Non-pigmented ciliary epithelial cell (primary cell): ENCODE results near the gene MARCKSL1.

ENCODE experiments used
- DNase-seq: peaks from one replicate; pipeline ENCODE4 v3.0.0-alpha.2; 2010; ENCODE audit warnings: low read depth

Gene MARCKSL1

DNA sequence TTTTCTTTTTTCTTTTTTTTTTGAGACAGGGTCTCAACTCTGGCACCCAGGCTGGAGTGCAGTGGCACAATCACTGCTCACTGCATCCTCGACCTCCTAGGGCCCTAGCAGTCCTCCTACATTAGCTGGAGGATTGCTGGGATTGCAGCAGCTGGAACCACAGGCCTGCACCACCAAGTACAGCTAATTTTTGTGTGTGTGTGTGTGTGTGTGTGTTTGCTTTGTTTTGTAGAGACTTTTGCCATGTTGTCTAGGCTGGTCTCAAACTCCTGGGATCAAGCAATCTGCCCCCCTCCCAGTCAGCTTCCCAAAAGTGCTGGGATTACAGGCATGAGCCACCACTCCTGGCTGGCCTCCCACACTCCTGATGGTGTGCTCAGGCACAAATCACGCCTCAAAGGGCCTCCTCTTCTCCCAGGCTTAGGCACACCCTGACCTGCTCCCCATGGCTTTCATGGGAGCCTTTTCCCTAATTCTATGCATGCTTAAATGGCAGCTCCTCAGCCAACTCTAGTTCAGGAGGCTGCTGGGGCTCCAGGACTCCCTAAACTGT lies 16.9 kb upstream of the MARCKSL1 start:
- no peak for DNase-seq

DNA sequence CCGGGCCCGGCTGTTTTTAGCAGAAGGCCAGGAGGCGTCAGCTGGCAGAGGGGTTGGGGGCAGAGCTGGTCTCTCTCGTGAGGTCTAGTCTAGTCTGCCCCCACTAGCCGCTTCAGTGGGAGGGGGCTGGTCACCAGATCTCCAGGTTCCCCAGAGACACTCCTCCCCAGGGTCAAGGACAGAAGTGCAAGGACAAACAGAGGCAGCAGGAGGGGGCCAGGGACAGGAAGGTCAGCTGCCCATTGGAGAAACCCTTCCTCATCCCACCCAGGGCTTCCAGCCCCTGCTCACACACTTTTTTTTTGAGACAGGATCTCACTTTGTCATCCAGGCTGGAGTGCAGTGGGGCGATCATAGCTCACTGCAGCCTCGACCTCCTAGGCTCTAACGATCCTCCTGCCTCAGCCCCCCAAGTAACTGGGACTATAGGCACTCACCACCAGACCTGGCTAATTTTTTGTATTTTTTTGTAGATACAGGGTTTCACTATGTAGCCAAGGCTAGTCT lies 16.3 kb upstream of the MARCKSL1 start:
- no peak for DNase-seq

DNA sequence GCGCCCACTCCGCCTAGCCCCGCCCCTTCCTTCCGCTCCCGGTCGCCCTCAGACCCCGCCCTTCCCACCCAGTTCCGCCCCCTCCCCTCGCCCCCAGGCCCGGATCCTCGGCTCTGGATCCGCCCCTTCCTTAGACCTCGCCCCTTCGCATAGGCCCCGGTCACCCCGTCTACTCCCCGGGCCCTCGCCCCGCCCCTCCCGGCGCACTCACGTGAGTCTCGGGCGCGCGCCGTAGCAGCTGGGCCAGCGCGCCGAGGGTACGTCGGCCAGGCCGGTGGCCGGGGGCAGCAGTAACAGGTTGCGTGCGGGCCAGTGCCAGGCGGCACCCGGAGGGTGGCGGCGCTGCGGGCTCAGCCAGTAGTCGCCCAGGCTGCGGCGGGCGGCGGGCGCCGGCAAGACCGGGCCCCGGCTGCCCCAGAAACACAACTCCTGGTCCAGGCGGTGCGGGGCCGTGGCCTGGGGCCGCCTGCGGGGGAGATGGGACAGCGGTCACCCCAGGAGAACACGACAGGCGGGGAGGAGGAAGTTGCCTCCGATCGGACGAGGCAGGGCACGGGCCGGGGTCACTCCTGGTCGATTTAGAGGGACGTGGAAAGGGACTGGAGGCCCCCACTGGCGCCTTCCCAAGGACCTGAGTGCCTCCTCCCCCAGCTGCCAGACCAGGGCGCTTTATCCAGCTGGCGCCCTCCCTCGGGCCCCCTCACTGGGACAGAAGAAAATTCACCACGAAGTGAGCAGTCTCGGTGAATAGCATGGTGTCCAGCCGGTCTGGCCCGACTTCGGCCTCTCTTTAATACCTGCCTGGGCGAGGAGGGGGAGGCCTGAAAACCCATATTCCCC lies 15.6 kb upstream of the MARCKSL1 start:
- no peak for DNase-seq

DNA sequence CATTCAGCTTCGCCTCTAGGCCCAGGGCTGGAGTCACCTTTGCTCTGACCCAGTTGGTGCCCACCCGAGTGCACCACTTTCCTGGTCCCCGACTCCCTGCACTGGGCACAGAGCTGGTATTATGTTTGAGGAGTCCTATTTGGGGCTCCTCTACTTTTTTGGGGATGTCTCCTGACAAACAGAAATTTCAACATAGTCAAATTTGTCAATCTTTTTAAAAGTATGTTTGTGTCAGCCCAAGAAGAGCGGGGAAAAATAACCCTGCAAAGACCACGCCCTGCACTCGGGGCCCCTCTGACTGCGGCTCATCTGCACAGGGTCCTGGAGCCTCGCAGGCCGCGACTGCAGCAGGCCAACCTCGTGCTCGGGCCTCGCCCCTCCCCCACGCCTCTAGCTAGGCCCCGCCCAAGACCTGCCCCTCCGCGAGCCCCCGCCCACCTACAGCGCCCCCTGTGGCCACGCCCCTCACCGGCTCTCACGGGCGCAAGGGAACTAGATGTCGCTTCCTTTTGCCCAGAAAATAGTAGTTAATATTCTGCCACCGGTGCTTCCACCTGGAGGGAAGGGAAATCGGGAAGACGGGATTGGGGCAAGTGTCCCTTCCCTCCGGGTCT lies 14.9 kb upstream of the MARCKSL1 start:
- DNase-seq, result no peak

DNA sequence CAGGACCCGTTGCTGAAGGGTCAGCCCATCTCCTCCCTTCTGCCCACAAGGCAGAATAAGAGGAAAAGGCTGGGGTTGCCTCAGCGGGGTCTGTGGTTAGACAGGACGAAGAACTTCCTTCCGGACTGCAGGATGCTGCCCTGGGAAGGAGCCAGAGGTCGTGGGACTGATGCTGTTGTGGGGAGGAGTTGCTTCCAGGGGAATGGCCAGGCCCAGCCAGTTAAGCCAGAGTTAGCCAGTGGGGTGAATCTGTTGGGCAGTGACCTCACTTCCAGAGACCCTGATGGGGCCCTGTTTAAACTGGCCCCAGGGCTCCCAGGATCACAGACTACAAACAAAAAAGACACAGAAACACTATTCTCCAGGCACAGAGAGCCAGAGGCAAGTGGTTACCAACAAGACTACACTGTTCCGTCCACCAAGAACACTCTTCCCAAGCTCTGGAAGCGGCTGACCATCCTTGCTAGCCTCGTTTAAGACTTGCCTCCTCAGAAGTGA lies 13.2 kb upstream of the MARCKSL1 start:
- DNase-seq, result no peak

DNA sequence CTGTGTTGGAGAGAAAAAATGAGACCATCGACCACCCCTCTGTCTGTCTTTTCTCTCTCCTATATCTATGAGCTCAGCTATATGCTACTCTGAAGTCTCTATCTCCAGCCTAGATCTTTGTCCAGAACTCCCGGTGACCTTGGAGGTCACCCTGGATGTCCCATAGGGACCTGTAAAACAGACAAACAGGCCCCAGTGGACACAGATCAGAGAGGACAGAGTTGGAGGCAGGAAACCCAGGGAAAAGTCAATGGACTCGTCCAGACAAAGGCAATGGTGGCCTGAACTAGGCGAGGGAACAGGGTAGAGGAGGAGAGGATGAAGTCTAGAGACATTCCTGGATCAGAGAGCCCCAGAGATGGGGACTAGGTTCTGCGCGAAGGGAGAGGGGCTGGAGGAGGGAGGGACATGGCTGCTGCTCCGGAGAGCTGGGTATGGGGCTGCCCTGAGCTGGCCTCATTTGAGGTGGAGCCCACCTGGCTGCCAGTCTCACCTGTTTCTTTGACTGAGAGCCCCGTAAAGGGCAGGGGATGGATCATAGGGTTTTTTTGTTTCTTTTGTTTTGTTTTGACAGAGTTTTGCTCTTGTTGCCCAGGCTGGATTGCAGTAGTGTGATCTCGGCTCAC lies 10.6 kb upstream of the MARCKSL1 start:
- no peak for DNase-seq

DNA sequence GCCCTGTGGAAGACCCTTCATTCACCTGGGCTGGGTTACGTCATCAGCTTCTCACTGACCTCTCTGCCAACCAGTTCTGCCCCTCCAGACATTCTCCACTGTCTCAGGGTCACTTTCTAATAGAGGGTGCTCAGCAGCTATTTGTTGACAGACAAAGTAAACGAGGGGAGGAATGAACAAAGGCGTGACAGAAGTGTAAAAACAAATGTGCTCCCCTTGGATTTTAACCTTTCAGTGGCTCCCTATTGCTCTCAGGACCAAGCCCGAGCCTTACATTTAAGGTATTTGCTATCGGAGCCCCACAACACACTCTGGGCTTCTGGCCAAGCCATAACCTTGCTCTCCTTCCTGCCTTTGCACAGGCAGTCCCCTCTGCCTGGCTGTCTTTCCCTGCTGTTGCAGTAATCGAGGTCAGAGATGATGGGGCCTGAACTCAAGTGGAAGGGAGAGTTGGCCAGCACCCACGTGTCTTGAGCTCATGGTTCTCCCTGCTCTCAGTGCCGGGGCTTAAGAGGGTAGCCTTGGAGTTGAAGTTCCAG lies 9.3 kb upstream of the MARCKSL1 start:
- no peak for DNase-seq

DNA sequence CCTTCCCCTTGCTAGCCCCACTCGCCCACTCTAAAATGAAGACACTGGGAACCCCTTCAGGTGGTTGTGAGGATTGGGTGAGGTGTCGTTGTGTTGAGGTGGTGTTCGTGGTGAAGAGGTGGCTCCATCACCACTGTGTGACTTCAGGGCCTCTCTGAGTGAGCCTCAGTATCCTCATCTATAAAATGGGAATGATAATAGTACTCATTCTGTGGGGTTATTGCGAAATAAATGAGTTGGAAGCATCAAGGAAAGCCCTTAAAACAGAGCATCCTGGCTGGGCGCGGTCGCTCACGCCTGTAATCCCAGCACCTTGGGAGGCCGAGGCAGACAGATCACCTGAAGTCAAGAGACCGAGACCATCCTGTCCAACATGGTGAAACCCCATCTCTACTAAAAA lies 6.7 kb upstream of the MARCKSL1 start:
- no peak for DNase-seq

DNA sequence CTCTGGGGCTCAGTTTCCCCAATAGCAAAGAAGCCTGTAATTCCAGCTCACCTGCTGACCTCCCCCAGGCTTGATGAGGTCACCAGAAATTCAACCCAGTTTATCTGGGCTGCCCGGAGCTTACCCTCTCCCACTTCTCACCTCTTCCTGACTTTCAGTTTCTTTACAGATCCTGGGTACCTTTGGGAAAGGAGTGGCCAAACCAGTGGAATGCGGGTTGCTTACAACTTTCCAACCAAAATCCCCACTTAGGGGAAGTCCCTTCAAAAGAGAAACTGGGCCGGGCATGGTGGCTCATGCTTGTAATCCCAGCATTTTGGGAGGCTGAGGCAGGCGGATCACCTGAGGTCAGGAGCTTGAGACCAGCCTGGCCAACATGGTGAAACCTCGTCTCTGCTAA lies 5.9 kb upstream of the MARCKSL1 start:
- no peak for DNase-seq

DNA sequence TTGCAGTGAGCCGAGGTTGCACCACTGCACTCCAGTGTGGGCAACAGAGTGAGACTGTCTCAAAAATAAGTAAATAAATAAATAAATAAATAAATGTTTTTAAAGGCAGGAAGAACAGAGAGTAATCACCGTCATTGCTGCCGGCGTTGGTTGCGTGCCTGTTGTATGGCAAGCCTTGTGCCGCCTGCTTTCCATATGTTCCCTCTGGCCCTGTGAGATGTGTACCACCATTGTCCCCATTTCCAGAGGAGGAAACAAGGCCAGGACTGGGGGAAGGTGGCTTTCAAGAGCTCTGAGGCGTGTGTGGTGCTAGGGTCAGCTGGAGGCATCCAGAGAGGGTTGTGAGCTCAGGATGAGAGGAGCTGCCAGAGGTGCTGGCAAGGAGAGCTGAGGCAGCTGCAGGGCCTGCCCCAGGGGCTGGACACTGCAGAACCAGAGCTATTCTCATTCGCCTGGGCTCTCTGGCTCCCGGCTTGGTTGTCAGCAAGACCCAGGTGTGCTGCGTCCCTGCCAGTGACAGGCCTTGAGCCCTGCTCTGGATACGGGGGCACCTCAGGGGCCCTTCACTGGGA lies 5.2 kb upstream of the MARCKSL1 start:
- no peak for DNase-seq

DNA sequence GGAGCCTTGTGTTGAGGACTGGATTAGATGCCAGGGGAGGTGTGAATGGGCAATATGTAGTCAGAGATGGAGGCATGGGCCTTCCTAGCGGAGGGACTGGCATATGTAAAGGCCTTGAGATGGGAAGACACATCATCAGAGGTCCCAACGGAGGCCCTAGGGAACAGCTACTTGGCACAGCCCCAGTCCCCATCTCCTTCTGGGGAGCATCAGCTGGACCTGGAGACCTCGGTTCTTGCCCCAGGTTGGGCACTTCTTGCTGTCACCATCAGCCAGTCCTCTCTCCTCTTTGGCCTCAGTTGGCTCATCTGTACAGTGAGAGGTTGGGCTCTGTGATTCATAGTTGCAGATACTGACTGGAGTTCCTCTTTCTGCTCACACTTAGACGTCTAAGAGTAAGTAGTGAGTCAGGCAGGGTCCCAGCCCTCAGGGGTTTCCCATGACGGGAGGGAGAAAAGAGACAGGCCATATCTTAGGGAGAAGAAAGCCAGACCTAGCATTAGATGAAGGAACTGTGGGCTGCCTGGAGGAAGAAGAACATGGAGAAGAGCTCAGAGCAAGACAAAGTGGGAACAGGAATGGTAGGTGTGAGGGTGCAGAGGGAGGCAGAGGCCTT lies 3.4 kb upstream of the MARCKSL1 start:
- no peak for DNase-seq

DNA sequence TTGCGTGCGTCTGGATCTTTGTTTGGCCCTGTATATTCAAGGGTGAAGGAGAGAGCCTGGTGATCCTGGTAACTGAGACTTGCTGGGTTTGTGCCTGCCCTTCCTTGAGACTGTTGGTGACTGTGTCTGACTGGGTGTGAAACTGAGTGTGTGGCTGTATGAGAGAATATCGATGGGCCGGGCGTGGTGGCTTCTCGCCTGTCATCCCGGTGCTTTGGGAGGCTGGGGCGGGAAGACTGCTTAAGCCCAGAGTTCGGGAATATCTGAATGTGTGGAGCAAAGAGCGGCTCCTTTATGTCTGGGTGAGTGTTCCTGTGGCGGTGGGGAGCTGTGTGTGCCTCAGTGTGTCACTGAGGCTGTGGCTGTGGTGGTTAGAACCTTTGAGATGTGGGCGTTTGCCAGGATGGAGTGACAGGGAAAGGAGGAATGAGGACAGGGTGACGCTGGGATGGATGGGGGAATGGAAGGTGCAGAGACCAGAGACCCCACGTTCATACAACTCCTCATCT lies 2.7 kb upstream of the MARCKSL1 start:
- DNase-seq, result no peak

DNA sequence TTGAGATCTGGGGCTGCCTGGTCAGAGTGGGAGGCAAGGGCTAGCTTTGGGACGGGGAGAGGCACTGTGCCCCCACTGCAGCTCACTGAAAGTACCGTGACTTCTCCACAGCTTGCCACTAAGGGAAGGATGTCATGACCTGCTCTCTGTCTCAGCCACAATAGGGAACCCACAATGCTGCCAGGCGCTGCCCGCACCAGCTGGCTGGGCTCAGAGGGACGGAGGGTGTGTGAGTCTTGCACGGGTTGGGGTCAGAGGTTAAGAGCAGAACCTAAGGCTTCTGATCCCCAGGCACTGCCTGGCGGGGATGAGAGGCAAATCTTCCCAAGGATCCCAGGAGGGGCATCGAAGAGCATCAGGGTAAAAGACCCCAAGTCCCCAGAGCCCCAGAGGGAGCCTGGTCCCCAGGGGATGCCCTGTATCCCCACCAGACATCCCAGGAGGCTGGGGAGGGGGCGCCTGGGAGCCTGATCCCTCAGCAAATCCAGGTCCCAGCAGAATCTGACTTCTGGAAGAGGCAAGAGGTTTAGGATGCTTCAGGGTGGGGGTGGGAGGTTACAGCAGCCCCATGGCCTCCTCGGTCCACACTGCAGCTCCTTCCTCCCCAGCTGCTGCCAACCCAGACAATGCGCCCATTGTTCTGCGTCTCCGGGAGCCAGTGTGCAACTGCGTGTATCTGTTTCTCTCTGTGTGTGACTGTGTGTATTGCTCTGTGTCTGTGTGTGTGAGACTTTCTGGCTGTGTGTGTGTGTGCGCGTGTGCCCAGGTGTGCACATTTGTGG lies 2.0 kb upstream of the MARCKSL1 start:
- DNase-seq, result no peak

DNA sequence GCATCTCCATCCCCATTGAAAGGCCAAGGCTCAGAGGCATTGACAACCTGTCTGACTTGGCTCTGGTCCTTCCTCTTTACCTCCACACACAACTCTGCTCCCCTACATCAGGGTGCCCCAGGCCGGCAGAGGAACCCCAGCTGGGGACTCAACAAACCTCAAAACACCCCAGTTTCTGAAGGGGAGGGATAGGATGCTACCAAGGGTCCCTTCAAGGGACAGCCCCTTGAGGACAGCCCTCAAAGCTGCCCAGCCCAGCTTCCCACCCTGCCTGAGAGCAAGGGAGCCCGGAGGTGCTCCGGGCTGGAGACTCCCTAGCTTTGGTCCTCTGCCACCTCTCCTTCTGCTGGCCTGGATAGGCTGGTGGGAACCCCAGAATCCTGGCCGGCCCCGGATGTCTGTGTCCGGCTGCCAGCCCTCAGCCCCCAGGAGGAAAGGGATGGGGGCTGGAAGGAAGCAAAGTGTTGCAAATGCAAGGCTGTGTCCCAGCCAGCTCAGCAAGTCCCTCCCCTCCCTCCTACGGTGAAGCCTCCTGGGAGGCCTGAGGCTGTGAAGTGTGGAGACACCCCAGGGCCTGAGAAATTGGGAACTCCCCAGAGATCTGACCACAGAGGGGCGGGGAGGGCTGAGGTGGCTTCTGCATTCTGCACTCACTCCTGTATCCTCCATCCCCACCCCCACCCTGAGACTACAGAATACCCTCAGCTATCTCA lies 1.1 kb upstream of the MARCKSL1 start:
- no peak for DNase-seq

DNA sequence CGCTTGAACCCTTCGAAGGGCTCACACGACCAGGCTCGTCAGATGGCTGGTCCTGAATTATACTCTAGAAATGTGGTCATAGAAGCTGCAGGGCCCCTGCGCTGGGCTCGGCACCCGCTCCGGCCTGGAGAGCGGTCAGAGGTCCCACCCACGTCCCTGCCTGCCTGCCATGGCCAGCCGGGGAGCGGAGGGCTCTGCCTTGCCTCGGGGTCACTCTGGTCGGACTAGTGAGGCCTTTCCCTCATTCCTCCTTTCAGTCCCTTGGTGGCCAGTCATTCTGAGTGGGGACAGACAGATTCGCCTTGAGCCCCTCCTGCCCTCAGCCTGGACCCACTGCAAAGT lies 529 bp upstream of the MARCKSL1 start:
- DNase-seq, result no peak

DNA sequence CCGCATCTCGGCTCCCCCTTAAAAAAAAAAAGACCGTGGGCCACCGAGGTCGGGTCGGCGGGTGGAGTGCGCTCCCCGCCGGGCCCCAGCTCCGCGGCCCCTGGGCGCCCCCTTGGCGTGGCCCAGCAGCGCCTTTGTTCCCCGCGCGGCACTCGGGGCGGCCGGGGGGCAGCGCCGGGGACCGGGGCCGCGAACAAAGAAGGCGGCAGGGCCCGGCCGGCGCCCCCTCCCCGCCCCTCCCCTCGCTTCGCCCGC lies 571 bp downstream of the MARCKSL1 start:
- DNase-seq, result no peak

DNA sequence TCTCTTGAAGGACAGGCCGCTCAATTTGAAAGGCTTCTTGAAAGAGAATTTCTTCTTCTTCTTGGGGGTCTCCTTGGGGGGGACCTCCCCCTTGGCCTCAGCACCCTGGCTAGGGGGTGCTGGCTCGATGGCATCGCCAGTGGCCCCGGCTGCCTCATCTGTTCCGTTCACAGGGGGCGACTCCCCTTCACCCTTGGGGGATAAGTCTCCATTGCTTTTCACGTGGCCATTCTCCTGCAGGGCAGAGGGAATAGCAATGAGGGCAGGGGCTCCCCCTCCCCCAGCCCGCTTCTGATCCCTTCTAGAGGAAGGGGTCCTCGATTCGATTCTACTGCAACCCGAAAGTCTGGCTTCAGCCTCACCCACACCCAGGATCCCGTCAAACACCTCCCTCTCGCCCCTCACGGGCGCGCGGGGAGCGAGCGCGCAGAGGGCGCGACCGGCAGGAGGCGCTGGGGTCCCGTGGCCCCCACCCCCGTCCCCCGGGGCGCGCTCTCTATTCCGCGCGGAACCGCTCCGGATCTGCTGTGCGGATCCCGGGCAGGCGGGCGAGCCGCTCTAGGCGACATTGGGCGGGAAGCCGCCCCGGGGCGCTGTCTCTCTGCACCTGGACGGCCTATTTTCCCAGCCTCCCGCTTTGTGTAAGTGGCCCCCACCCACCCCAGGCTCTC lies 1.0 kb downstream of the MARCKSL1 start:
- DNase-seq, result no peak

DNA sequence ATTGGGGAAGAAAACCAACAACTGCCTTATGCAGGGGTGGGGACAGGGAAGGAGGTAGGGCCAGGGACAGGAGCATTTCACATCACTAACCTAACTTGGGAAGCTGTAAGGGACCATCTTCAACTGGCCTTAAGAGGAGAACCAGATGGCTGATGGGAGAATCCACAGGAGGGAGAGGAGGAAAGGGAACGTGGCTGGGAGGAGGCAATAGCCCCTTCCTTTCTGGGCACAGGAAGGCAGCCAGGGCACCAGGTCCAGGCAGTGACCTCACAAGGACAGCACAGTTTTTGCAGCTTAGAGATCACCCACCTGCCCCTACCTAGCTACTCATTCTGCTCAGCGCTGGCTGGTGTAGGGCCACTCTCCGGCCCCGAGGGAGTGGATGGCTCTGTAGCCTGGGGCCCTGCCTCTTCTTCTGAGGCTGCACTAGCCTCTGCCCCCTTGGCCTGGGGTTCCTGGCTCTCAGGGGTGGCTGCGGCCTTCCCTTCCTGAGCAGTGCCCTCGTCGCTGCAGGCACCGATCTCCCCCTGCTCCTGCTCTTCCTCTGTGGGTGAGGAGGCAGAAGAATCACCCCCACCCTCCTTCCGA lies 1.7 kb downstream of the MARCKSL1 start:
- no peak for DNase-seq

DNA sequence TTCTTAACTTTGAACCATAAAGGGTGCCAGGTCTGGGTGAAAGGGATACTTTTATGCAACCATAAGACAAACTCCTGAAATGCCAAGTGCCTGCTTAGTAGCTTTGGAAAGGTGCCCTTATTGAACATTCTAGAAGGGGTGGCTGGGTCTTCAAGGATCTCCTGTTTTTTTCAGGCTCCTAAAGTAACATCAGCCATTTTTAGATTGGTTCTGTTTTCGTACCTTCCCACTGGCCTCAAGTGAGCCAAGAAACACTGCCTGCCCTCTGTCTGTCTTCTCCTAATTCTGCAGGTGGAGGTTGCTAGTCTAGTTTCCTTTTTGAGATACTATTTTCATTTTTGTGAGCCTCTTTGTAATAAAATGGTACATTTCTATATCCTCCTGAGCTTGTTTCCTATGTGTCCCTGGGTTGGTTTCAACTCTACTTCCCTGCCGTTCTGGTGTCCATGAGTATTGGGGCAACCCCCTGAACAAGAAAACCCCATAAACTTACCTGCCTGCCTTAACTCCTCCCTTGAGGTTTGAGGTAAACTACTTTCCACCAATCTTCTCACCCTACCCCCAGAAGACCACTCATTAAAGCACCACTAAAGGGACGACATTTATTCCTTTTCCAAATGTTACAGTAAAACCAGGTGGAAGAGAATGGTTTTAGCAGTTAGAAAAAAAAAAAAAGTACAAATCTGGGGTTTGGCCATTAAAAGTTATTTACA lies 2.6 kb downstream of the MARCKSL1 start:
- DNase-seq, result no peak
